Left forelimb (tissue), 1 donor: ENCODE data around the gene ARMC8.

Experiments used
- DNase-seq: peaks from one replicate; pipeline ENCODE4 v3.0.0-alpha.2; 2018; ENCODE audit warnings: low spot score

Gene ARMC8

GRCh38 chr3:138308783-138309182 is 121.7 kb downstream of the ARMC8 start:
- no peak for DNase-seq

DNA sequence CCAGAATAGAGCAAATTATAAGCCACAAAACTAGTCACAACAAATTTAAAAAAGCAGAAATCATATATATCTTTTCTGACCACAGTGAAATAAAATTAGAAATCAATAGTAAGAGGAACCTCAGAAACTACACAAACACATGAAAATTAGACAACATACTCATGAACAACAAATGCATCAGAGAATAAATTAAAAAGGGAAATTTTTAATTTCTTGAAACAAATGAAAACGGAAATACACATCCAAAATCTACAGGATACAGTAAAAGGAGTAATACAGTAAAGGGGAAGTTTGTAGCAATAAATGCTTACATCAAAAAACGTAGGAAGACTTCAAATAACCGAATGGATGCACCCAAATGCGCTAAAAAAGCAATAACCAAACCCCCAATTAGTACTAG is 123.4 kb downstream of the ARMC8 start:
- DNase-seq = no peak

GRCh38 chr3:138314751-138315150 is 127.7 kb downstream of the ARMC8 start:
- DNase-seq = no peak

DNA sequence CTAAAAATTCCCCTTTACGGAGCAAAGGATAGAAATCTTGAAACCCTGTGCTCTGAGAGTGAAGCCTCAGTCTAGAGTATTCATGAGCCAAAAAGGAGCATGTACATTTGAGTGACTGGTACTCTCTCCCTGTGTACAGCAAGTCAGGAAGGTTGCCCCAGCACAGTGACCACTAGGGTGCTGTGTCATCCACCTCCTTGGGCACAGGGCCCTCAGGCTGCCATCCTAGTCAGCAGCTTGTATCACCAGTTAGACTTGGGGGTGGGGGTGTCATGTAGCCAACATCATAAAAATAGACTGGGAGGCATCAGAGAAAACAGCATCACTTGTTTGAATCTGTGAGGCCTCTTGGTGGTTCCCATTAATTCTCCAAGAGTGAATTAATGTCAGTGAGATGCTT is 130.6 kb downstream of the ARMC8 start:
- no peak for DNase-seq

GRCh38 chr3:138323971-138324370 is 136.9 kb downstream of the ARMC8 start:
- DNase-seq = no peak

DNA sequence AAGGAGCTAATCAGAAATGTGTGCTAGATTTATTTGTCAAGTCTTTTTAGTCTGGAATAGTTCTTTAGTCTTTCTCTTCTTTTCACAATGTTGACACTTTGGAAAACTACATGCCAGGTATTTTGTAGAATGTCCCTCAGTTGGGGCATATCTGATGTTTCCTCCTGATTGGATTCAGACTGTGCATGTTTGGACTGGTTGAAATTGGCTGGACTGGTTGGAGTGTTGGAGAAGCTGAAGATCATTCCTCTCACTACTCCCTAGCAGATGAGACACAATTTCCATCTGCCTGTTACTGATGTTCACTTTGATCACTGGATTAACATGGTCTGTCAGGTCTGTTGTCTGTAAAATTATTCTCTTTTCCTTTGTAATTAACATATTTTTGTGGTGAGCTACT is 138.9 kb downstream of the ARMC8 start:
- DNase-seq = no peak

GRCh38 chr3:138326866-138327595 is 139.9 kb downstream of the ARMC8 start:
- DNase-seq = no peak

DNA sequence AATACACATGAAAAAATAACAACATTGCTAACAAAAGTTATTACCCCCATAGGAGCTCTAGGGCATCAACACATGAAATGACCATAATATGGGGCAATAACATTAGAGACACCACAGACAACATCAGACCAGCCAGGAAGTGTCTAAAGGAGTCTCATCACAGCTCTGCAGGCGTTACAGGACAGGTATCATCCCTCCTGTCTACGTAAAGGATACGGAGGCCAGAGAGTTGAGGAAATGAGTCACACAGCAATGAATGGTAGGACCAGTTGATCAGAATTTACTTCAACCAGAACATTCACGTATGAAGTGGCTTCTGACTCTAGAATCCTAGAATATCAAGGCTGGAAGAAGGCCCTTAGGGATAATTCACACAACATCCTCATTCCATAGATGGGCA is 140.7 kb downstream of the ARMC8 start:
- DNase-seq = no peak

GRCh38 chr3:138328341-138328740 is 141.2 kb downstream of the ARMC8 start:
- no peak for DNase-seq

- DNase-seq = peak; percentile 75
Measured at GRCh38 chr3:138329127-138329983, 142.3 kb downstream of the ARMC8 start, which contains the start of gene NME9. TSS of gene NME9 (minus strand) at chr3:138329851. CDS start at chr3:138329335, 516 bp downstream.

DNA sequence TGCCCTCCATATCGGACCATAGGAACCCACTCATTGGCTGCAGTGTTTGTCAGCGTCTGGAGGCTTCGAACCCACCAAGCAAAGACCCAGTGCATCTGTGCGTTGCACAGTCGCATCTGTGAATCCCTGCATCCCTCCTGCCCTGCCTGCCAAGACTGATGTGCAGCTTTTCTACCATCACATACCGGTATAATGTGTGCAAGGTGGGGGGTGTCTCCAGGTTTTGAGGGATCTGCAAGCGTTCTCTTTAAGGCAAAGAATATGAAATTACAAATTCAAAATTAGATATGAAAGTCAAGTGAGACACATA is 142.8 kb downstream of the ARMC8 start:
- DNase-seq = no peak

DNA sequence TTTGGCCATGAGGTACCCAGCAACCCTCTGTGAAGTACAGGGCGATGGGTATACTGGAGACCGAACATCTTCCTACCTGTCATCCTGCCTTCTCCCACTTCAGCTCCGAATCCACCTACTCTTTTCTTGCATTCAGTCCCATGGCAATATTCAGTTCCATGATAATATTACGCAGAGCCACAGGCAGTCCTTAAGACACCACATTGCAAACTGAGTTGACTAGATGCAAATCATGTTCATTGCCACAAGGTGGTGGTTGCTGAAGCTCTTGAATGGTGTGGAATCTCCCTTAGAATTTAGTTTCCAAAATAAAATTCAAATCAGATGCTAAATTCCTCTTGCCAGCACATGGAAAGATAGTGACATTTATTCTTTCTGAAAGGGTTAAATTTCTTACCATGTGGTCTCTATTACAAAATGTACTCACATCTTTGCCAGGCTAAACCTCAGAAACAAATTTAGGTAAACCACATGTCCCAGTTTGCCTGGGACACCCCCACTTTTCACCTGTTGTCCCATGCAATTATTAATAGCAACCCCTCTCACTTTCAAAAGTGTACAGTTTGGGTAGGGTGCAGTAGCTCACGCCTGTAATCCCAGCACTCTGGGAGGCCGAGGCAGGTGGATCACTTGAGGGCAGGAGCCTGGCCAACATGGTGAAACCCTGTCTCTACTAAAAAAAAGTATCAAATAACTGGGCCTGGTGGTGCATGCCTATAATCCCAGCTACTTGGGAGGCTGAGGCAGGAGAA is 144.2 kb downstream of the ARMC8 start:
- no peak for DNase-seq

DNA sequence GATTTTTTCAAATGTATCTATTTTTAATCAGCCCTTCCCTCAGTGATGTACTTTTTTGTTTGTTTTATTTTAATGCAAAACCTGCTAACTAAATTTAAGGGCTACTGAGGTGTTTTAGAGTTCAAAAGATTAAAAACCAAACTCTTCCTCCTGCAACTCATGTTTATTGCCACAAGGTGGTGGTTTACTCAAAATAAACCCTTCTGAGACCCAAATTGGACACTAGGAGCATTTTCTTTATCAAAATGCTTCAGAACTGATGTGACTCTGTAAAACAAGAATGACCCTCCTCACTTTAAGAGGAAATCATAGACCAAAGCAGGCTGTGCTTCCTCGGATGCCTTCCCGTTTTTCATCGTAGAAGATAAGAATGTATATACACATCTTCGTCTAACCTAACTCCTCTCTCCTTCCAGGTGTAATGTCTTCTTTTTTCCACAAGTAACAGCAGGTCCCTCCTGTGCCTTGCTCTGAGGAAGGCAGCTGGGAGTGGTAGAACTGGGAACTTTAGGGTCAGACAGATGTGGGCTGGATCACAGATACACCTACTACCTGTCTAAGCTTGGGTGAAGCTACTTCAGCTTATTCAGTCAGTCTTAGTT is 145.5 kb downstream of the ARMC8 start:
- no peak for DNase-seq

GRCh38 chr3:138334608-138335007 is 147.5 kb downstream of the ARMC8 start:
- DNase-seq = no peak

GRCh38 chr3:138336454-138336999 is 149.4 kb downstream of the ARMC8 start:
- DNase-seq = no peak

DNA sequence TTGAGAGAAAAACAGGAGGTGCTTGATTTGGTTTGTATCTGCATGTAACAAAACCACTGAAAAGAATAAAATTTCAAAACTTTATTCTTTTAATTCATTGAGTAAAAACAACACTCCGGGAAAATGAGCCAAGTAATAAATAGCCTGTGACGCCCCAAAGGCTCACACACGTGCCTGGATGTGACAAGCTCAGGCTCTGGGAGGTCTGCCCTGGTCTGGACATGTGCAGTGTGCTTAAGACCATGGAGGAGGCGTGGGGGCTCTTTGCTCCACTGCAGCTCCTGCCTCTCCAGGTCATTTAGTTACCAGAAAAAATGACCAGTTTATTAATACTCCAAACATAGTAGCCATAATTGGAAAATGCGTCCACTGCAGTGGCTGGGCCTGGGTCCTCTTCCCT is 151.1 kb downstream of the ARMC8 start:
- DNase-seq = no peak

- DNase-seq = no peak
Measured at GRCh38 chr3:138338811-138339210, 151.7 kb downstream of the ARMC8 start.

DNA sequence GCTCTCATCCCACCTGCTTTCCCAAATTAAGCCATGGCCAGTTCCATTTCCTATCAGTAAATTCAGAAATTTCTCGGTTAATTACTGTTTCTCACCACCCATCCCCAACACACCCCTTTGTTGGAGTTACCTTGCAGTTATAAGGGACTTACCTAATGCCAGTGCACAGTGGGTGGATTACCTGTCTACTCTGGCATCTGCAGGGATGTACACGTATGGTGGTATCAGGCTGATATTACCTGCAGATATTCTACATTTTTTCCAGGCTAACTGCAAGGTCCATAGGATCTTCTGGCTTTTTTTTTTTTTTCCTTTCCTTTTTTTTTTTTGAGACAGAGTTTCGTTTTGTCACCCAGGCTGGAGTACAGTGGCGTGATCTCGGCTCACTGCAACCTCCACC is 153.4 kb downstream of the ARMC8 start:
- no peak for DNase-seq

DNA sequence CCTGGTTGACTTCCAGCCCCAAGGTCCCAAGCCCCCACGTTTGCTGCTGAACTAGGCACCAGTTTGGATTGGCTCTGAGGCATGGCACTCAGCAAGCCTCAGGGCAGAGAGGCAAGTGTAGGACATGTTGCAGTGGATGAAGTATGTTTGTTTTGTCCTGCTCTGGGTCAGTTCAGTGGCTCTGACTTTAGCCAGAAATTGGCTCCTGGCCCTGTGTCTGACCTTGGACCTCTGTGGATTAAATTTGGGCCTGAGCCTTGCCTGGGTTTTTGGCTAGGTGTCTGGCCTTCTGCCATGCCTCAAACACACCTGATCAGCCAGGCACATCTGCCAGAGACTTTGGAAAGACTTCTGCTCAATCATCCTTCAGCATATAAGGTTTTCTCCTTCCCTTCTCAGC is 157.7 kb downstream of the ARMC8 start:
- DNase-seq = no peak
